ENCODE data around the gene EMILIN3. TPM values are rescaled to one million over a fixed set of nuclear protein-coding genes. Genes with fewer than 3 reads are reported as not detected.

Gene EMILIN3
- polyA plus RNA-seq, 12 donors, result 21.6 to 72.6 (median 31.6) TPM; not detected in 1

GRCh38 chr20:41392871-41393704 lies 26.5 kb upstream of the EMILIN3 start:
- DNase-seq, result peak; percentile 80

DNA sequence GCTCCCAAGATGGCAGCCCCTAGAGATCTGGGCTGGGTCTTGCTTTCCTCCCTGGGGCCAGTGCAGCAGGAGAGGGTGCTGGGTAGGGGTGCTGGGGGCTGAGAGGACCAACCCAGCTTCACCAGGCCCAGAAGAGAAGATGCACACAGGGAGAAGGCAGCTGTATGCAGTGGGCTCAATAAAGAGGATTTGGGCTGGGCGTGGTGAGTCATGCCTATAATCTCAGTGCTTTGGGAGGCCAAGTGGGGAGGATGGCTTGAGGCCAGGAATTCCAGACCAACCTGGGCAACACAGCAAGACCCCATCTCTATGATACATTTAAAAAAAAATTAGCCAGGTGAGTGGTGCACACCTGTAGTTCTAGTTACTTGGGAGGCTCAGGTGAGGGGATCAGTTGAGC lies 25.7 kb upstream of the EMILIN3 start:
- DNase-seq, result no peak

DNA sequence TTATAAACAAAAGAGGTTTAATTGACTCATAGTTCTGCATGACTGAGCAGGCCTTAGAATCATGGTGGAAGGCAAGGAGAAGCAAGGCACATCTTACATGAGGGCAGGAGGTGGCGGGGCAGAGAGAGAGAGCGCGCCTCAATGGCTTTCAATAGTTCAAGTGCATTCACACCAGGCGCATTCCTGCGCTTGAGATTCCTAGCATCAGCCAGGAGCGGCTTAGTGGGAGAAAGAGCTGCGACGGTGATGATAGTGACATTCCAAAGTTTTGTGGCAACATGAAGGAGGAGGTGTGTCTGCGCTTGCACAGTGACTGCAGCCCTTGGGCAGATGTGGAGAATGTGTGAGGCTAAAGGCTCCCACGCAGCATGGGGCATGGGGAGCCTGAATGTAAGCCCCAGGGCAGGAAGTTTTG lies 25.0 kb upstream of the EMILIN3 start:
- DNase-seq, result no peak

DNA sequence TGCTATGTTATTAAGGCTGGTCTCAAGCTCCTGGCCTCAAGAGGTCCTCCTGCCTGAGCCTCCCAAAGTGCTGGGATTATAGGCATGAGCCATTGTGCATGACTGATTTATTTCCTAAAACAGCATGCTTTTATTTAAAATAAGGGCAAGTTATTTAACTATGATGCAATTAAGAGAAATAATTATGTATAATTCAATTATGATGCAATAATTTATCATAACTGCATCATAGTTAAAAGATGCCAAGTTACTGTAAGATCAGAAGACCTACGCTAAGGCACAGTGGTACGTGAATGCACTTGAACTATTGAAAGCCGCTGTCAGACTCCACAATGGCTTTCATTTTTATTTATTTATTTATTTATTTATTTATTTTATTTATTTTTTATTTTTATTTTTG lies 24.3 kb upstream of the EMILIN3 start:
- no peak for DNase-seq

GRCh38 chr20:41387444-41387851 lies 20.8 kb upstream of the EMILIN3 start:
- no peak for DNase-seq

- peak; percentile 91 for DNase-seq
These were observed 20.1 kb upstream of the EMILIN3 start for GRCh38 chr20:41386502-41387427.

DNA sequence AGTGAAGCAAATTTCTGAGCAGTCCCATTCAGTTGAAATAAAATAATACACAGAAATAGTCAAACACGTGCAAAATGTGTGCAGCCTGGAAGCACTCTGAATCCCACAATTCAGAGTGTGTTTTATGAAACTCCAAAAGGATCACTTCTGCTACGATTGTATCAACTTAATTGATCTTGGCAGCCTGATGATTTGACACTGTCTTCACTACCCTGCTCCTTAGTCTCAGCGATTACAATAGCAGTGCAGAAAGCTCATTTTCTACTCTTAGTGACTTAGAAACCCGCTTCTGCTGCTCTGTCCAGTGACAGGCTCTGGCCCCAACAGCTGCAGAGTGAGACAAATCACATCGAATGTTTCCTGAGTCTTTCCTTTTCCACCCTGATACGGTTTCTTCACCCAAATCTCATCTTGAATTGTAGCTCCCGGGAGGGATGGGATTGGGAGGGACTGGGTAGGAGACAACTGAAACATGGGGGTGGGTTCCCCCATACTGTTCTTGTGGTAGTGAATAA lies 16.2 kb upstream of the EMILIN3 start:
- no peak for DNase-seq

- DNase-seq, result no peak
These were observed 14.1 kb upstream of the EMILIN3 start for GRCh38 chr20:41380551-41381193.

- DNase-seq, result no peak
These were observed 12.9 kb upstream of the EMILIN3 start for GRCh38 chr20:41379551-41379950.

- DNase-seq, result no peak
These were observed 10.7 kb upstream of the EMILIN3 start for GRCh38 chr20:41377275-41377674.

- no peak for DNase-seq
These were observed 9.7 kb upstream of the EMILIN3 start for GRCh38 chr20:41376349-41376748.

DNA sequence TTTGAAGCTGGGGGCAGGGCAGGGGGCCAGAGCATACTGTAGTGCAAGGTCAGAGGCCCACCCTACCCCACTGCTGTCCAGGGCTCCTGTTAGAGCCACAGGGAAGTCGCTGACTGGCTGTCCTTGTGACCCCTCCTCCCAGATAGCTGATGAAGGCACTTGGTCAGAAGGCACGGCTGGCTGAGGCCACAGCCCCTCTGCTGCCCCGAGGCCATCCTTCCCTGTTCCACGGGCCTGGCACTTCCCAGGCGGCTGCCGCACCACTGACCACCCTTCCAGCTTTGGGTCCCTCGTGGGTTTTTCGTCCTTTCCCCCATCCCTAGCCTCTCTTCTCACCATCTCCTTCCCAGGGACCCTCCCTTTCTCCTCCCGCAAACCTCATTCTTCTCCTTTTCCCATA lies 9.2 kb upstream of the EMILIN3 start:
- no peak for DNase-seq

DNA sequence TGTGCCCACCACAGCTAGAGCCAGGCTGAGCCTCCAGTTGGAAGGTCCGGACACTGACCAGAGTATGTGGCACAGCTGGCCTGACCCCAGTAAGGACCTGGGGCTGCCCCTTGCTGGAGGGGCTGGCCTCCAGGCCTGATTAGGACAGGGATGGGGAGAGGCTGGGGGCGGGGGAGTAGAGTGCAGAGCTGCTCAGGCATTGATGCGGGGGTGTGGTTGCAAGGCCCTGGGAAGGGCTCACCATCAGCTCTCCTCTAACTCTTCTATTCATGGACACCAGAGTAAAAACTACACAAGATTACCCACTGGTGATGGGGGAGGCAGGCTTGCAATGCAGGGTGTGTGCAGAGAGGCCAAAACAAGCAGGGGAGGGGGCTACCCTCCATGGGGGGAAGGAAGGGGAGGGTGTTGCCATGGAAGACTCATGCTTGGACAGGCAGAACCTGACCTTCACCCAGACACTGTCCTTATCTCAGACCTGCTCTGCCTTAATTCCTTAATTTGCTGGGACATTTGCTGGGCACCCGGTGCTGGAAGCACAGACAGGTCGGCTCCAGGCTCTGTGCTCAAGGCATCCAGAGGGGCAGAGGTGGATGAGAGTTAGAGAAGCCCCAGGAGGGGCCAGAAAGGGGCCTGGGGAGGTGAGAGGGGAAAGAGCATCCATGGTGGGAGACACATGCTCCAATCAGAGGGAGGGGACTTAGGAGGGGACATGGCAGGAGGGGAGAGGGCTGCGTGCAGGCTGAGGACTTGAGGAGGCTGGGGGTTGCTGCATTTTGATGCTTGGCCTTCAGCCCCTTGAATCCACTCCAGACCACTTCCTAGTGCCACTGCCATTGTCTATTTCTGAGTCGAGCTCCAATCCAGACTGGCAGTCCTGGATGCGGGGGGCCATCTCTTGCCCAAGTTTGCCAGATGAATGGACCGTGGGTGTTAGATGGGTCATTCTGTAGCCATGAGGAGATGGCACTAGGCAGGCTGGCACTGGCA lies 7.6 kb upstream of the EMILIN3 start:
- no peak for DNase-seq

DNA sequence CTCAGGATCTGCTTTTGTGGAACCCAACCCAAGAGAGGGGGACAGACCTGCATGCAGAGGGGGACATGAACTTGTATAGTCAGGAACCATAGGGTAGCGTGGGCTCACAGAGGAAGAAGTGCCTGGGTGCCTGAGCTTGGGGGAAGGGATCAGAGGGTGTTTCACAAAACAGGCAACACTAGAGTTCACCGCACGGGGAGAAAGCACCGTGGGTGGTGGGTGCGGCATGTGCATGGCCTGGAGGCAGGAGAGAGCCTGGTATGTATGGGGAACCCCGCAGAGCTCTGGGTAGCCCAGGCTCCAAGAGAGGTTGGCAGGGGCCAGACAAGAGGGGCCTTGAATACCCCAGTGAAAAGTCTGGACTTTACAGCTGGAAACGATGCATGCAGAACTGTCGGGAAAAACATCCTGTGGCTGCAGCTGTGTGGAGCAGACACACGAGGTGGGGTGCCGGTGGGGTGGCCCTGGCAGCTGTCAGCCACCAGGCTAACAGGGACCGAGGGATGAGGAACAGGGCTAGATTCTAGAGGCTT lies 6.7 kb upstream of the EMILIN3 start:
- no peak for DNase-seq

DNA sequence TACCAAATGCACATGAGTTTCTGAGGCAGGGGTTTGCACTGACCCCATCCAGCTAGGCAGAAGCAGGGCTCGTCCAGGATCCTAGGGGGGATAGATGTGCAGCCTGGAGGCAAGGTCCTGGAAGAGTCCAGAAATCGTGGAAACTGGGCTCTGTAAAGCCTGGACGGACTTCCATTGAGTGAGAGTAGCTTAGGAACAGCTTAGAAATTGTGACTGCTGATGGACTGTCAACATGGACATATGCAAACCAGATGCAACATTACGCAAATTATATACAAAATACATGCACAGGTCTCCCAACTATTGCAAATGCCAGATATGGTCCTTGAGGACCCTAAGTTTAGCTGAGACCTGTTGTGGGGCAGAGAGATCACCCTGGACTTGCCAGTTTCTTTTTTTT lies 4.8 kb upstream of the EMILIN3 start:
- DNase-seq, result no peak

GRCh38 chr20:41370176-41370575 lies 3.6 kb upstream of the EMILIN3 start:
- no peak for DNase-seq

GRCh38 chr20:41369673-41370072 lies 3.1 kb upstream of the EMILIN3 start:
- no peak for DNase-seq

DNA sequence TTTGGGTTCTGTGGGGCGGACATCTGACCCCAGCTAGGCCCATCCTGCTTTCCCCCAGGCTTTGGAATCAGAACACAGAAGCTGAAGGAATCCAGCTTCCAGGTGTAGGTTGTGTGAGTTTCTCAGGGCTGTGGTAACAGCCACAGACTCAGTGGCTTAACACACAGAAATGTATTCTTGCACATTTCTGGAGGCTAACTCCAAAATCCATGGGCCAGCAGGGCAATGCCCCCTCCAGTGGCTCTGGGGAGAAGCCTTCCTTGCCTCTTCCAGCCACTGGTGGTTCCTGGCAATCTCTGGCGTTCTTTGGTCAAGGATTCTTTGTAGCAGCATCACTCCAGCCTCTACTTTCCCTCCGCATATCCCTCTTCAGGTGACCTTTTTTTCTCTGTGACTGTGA lies 1.3 kb upstream of the EMILIN3 start:
- DNase-seq, result no peak

- DNase-seq, result no peak
These were observed 726 bp upstream of the EMILIN3 start for GRCh38 chr20:41367393-41367695.

- no peak for DNase-seq
These were observed 657 bp downstream of the EMILIN3 start for GRCh38 chr20:41365777-41366545.
